Ishikawa (cell line): ENCODE results near the gene SLC23A2.

Experiments used
- CEBPB ChIP-seq: IDR thresholded peaks from 2 replicates; pipeline ENCODE4 v1.6.1; 2012
- CREB1 ChIP-seq: IDR thresholded peaks from 2 replicates; pipeline ENCODE4 v1.6.1; 2012; ENCODE audit warnings: low read depth
- EGR1 ChIP-seq: IDR thresholded peaks from 2 replicates; pipeline ENCODE4 v1.6.1; 2012
- EP300 ChIP-seq: IDR thresholded peaks from 2 replicates; pipeline ENCODE4 v1.6.1; 2012; ENCODE audit warnings: borderline replicate concordance
- FOXM1 ChIP-seq: IDR thresholded peaks from 2 replicates; pipeline ENCODE4 v1.6.1; 2012; ENCODE audit warnings: low read depth, borderline replicate concordance
- RAD21 ChIP-seq: IDR thresholded peaks from 2 replicates; pipeline ENCODE4 v1.6.1; 2012; ENCODE audit warnings: low read depth
- TAF1 ChIP-seq: IDR thresholded peaks from 2 replicates; pipeline ENCODE4 v1.6.1; 2012; ENCODE audit warnings: low read depth, mild to moderate bottlenecking
- TCF12 ChIP-seq: IDR thresholded peaks from 2 replicates; pipeline ENCODE4 v1.6.1; 2012; ENCODE audit warnings: low read depth
- TEAD4 ChIP-seq: IDR thresholded peaks from 2 replicates; pipeline ENCODE4 v1.6.1; 2012
- ZBTB7A ChIP-seq: IDR thresholded peaks from 2 replicates; pipeline ENCODE4 v1.6.1; 2012; ENCODE audit warnings: low read depth
- TF ChIP-seq, protein P1 (sequence below): IDR thresholded peaks from 2 replicates; pipeline ENCODE4 v1.6.1; 2012; ENCODE audit warnings: low read depth, mild to moderate bottlenecking
- TF ChIP-seq, protein P2 (sequence below): IDR thresholded peaks from 2 replicates; pipeline ENCODE4 v1.6.1; 2012

DNA sequence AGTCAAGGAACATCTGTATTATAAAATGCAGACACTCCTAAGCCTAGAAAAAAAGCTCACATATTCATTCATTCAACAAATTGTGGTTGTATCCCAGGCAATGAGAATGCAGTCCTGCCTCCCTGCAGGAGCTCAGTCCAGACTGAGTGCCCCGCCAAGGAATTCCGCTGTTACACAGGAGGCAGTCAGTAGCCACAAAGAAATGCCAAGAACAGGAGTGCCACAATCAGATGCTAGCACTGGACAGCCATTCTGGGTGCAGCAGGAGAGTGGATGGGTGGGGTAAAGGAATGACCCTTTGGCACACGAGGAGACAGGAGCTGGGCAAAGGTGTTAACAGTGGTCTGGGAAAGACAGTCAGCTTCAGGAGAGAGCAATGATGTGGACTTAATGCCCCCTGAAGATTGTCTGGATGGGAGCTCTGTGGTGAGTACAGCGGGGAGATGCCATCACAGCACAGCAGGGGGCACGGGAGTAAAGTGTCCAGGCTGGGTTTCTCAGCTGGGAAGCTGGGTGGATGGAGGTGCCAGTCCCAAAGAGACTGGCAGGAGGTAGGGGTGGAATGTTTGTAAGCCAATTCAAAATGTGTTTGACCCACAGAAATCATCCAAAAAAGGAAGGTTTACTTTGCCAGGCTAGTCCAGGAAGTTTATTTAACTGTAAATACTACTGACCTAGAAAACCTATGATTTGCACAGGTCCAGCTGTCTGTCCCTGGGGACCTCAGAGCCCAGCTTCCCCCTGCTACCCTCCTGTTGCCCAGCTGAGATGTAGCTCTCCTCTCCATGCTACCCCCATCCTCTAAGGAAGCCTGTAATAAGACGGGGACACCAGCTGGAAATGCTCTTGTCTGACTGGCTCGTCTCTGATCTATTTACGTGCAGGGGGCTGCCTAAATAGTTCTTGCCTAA is 84.1 kb downstream of the SLC23A2 start:
- TF ChIP-seq RAD21 (no peak), TCF12 (no peak), CEBPB (no peak), ZBTB7A (no peak), EP300 (no peak), CREB1 (no peak), EGR1 (no peak), FOXM1 (no peak), TAF1 (no peak), TEAD4 (peak; percentile 64)
- TF ChIP-seq, protein P1, sequence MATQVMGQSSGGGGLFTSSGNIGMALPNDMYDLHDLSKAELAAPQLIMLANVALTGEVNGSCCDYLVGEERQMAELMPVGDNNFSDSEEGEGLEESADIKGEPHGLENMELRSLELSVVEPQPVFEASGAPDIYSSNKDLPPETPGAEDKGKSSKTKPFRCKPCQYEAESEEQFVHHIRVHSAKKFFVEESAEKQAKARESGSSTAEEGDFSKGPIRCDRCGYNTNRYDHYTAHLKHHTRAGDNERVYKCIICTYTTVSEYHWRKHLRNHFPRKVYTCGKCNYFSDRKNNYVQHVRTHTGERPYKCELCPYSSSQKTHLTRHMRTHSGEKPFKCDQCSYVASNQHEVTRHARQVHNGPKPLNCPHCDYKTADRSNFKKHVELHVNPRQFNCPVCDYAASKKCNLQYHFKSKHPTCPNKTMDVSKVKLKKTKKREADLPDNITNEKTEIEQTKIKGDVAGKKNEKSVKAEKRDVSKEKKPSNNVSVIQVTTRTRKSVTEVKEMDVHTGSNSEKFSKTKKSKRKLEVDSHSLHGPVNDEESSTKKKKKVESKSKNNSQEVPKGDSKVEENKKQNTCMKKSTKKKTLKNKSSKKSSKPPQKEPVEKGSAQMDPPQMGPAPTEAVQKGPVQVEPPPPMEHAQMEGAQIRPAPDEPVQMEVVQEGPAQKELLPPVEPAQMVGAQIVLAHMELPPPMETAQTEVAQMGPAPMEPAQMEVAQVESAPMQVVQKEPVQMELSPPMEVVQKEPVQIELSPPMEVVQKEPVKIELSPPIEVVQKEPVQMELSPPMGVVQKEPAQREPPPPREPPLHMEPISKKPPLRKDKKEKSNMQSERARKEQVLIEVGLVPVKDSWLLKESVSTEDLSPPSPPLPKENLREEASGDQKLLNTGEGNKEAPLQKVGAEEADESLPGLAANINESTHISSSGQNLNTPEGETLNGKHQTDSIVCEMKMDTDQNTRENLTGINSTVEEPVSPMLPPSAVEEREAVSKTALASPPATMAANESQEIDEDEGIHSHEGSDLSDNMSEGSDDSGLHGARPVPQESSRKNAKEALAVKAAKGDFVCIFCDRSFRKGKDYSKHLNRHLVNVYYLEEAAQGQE: no peak
- TF ChIP-seq, protein P2, sequence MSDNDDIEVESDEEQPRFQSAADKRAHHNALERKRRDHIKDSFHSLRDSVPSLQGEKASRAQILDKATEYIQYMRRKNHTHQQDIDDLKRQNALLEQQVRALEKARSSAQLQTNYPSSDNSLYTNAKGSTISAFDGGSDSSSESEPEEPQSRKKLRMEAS: no peak
